Naive thymus-derived CD4-positive, alpha-beta T cell (primary cell): Measurements from ENCODE around the gene KAZN. TPM values are rescaled to one million over a fixed set of nuclear protein-coding genes. Genes with fewer than 3 reads are reported as not detected.
A peak's percentile ranks its signal among the peaks of the same experiment; 100 is the strongest.

Experiments used
- ATAC-seq: fragments of 150-1000 bp; cut with Tn5 transposase; 2 replicates; pipeline ENCODE4 v1.10.0; 2021; ENCODE audit warnings: mild to moderate bottlenecking, moderate library complexity
- CTCF ChIA-PET: fragments of 350-600 bp; sonication (Branson Sonifier 250); formaldehyde crosslinking; loops from one replicate; lab custom pipeline; 2021; ENCODE audit warnings: antibody characterized with exemption; lab: Charles Lee
- POLR2A ChIA-PET: fragments of 350-600 bp; sonication (Branson Sonifier 250); formaldehyde crosslinking; loops from one replicate; lab custom pipeline; 2021; ENCODE audit warnings: antibody characterized with exemption, inconsistent platforms; lab: Charles Lee
- DNase-seq, 9 donors: peaks; one replicate each; pipeline versions ENCODE4 v3.0.0 to v3.0.0-alpha.2; 2020 to 2022; ENCODE audit warnings: mixed read lengths in 1 of 9
- H3K27ac ChIP-seq: one replicate; pipeline ENCODE4 v1.7.0; 2013; ENCODE audit warnings: mild to moderate bottlenecking, low read depth, low read length, moderate library complexity
- H3K27me3 ChIP-seq, 2 donors: one replicate each; pipeline ENCODE4 v1.7.0; 2013; ENCODE audit warnings: low read length in 2 of 2, mild to moderate bottlenecking in 2 of 2, moderate library complexity in 2 of 2; ENCODE audit not compliant: control insufficient read depth in 2 of 2, insufficient read depth in 2 of 2
- H3K36me3 ChIP-seq, 3 experiments: 1 replicate in 2 of 3; 2 replicates in 1 of 3; pipeline ENCODE4 v1.7.0; 2013; ENCODE audit warnings: low read length in 3 of 3, mild to moderate bottlenecking in 3 of 3, moderate library complexity in 1 of 3; ENCODE audit not compliant: insufficient read depth in 3 of 3, control insufficient read depth in 2 of 3
- H3K4me1 ChIP-seq, 2 donors: one replicate each; pipeline ENCODE4 v1.7.0; 2013; ENCODE audit warnings: low read length in 2 of 2, mild to moderate bottlenecking in 2 of 2, moderate library complexity in 1 of 2; ENCODE audit not compliant: control insufficient read depth in 2 of 2, insufficient read depth in 2 of 2
- H3K4me3 ChIP-seq: 2 replicates; pipeline ENCODE4 v1.7.0; 2013; ENCODE audit warnings: mild to moderate bottlenecking, low read length
- H3K9me3 ChIP-seq, 3 experiments: 1 replicate in 2 of 3; 2 replicates in 1 of 3; pipeline ENCODE4 v1.7.0; 2013; ENCODE audit warnings: low read length in 3 of 3; ENCODE audit not compliant: control insufficient read depth in 2 of 3
- H3K27ac Mint-ChIP-seq, 9 donors: one replicate each; pipeline ENCODE4 v1.8.0; 2020 to 2022; ENCODE audit warnings: mixed read lengths in 9 of 9, mild to moderate bottlenecking in 8 of 9, moderate library complexity in 5 of 9, inconsistent platforms in 2 of 9
- H3K27me3 Mint-ChIP-seq, 5 donors: one replicate each; pipeline ENCODE4 v1.8.0; 2021 to 2022; ENCODE audit warnings: mixed read lengths in 5 of 5, mild to moderate bottlenecking in 1 of 5
- H3K36me3 Mint-ChIP-seq, 5 donors: one replicate each; pipeline ENCODE4 v1.8.0; 2020 to 2022; ENCODE audit warnings: mixed read lengths in 5 of 5, mild to moderate bottlenecking in 3 of 5, inconsistent platforms in 1 of 5
- H3K4me1 Mint-ChIP-seq, 7 donors: one replicate each; pipeline ENCODE4 v1.8.0; 2020 to 2022; ENCODE audit warnings: mixed read lengths in 7 of 7, mild to moderate bottlenecking in 3 of 7, inconsistent platforms in 1 of 7
- H3K4me3 Mint-ChIP-seq, 10 donors: one replicate each; pipeline ENCODE4 v1.8.0; 2020 to 2022; ENCODE audit warnings: mild to moderate bottlenecking in 10 of 10, mixed read lengths in 10 of 10, moderate library complexity in 6 of 10, inconsistent platforms in 2 of 10
- H3K9me3 Mint-ChIP-seq, 11 donors: one replicate each; pipeline ENCODE4 v1.8.0; 2020 to 2022; ENCODE audit warnings: mixed read lengths in 11 of 11, mild to moderate bottlenecking in 4 of 11, inconsistent platforms in 1 of 11, moderate library complexity in 1 of 11
- intact Hi-C, 2 donors: fragments of 100-400 bp; cut with micrococcal nuclease; formaldehyde crosslinking; loops; one replicate each; pipeline ENCODE4 v1.15.1; 2023
- polyA plus RNA-seq, 2 donors: library from polyadenylated mRNA; unstranded; fragments of 300-500 nt; fragmentation: Illumina TruSeq; gene quantifications; one replicate each; pipeline ENCODE4 v1.2.3, GENCODE V29; 2021
- total RNA-seq, 6 experiments: library from RNA in 5 of 6; stranded (reverse) in 5 of 6; gene quantifications; 1 replicate in 5 of 6; 2 replicates in 1 of 6; pipeline ENCODE4 v1.2.3 and lab custom pipeline; 2021 to 2026

The KAZN gene
- total and polyA plus RNA-seq, 7 experiments from 2014 or later, result 0.08 to 0.87 (median 0.30) TPM

GRCh38 chr1:14817223-14818170, 219.0 kb downstream of the KAZN start:
- peaks cover 0 to 14% (median 5%) of the 10 kb centered on the region in 5 donors for H3K27me3 Mint-ChIP-seq
- H3K4me1 Mint-ChIP-seq, result no peaks in the 10 kb centered on the region
- Histone ChIP-seq H3K4me3 (no peak overlapping the region), H3K27me3 (no peaks in the 10 kb centered on the region), H3K4me1 (no peaks in the 10 kb centered on the region), H3K9me3 (no peaks in the 10 kb centered on the region), H3K27ac (no peak overlapping the region), H3K36me3 (no peaks in the 10 kb centered on the region)
- intact Hi-C loops, result no loop called here
- H3K4me3 Mint-ChIP-seq, result no peak overlapping the region
- ChIA-PET CTCF (no interaction called here), POLR2A (no interaction called here)
- H3K36me3 Mint-ChIP-seq, result no peaks in the 10 kb centered on the region
- no peak overlapping the region for H3K27ac Mint-ChIP-seq
- ATAC-seq (no peak), DNase-seq (no peak)
- H3K9me3 Mint-ChIP-seq, result peaks cover 0 to 3% (median 0%) of the 10 kb centered on the region in 11 donors

- H3K4me3 Mint-ChIP-seq, result no peak overlapping the region
- Histone ChIP-seq H3K4me1 (no peaks in the 10 kb centered on the region), H3K27ac (no peak overlapping the region), H3K27me3 (no peaks in the 10 kb centered on the region), H3K4me3 (no peak overlapping the region), H3K9me3 (no peaks in the 10 kb centered on the region), H3K36me3 (no peaks in the 10 kb centered on the region)
- intact Hi-C loops, result no loop called here
- H3K27ac Mint-ChIP-seq, result no peak overlapping the region
- ChIA-PET POLR2A (no interaction called here), CTCF (no interaction called here)
- peaks cover 0 to 2% (median 0%) of the 10 kb centered on the region in 7 donors for H3K4me1 Mint-ChIP-seq
- H3K36me3 Mint-ChIP-seq, result no peaks in the 10 kb centered on the region
- peaks cover 0 to 1% (median 0%) of the 10 kb centered on the region in 11 donors for H3K9me3 Mint-ChIP-seq
- ATAC-seq, result no peak
- H3K27me3 Mint-ChIP-seq, result peaks cover 0 to 16% (median 9%) of the 10 kb centered on the region in 5 donors
- no peak for DNase-seq
Observed at GRCh38 chr1:14820295-14821085, 222.0 kb downstream of the KAZN start.

GRCh38 chr1:14822493-14822892, 224.0 kb downstream of the KAZN start:
- H3K4me3 Mint-ChIP-seq, result no peak overlapping the region
- DNase-seq (no peak), ATAC-seq (no peak)
- peak overlapping the region in 1 of 9 donors; percentile 12 for H3K27ac Mint-ChIP-seq
- ChIA-PET POLR2A (no interaction called here), CTCF (no interaction called here)
- no peaks in the 10 kb centered on the region for H3K36me3 Mint-ChIP-seq
- Histone ChIP-seq H3K27me3 (no peaks in the 10 kb centered on the region), H3K4me1 (no peaks in the 10 kb centered on the region), H3K4me3 (no peak overlapping the region), H3K9me3 (no peaks in the 10 kb centered on the region), H3K36me3 (no peaks in the 10 kb centered on the region), H3K27ac (no peak overlapping the region)
- H3K4me1 Mint-ChIP-seq, result peaks cover 0 to 2% (median 0%) of the 10 kb centered on the region in 7 donors
- intact Hi-C loops, result no loop called here
- H3K9me3 Mint-ChIP-seq, result peaks cover 0 to 1% (median 0%) of the 10 kb centered on the region in 11 donors
- H3K27me3 Mint-ChIP-seq, result peaks cover 0 to 21% (median 9%) of the 10 kb centered on the region in 5 donors

- Mint-ChIP-seq H3K4me3 (no peak overlapping the region), H3K27ac (no peak overlapping the region), H3K9me3 (peaks cover 0 to 1% (median 0%) of the 10 kb centered on the region in 11 donors), H3K27me3 (peaks cover 0 to 18% (median 9%) of the 10 kb centered on the region in 5 donors), H3K4me1 (peaks cover 0 to 2% (median 0%) of the 10 kb centered on the region in 7 donors), H3K36me3 (no peaks in the 10 kb centered on the region)
- DNase-seq, result no peak
- Histone ChIP-seq H3K4me1 (no peaks in the 10 kb centered on the region), H3K4me3 (no peak overlapping the region), H3K27ac (no peak overlapping the region), H3K36me3 (no peaks in the 10 kb centered on the region), H3K27me3 (no peaks in the 10 kb centered on the region), H3K9me3 (no peaks in the 10 kb centered on the region)
- ChIA-PET POLR2A (no interaction called here), CTCF (no interaction called here)
- intact Hi-C loops, result no loop called here
- no peak for ATAC-seq
Observed at GRCh38 chr1:14822996-14823395, 224.5 kb downstream of the KAZN start.

- ATAC-seq, result no peak
- POLR2A ChIA-PET, result no interaction called here
- no peak overlapping the region for H3K4me3 Mint-ChIP-seq
Observed at GRCh38 chr1:14824314-14824915, 225.9 kb downstream of the KAZN start.

GRCh38 chr1:14825396-14825795, 226.9 kb downstream of the KAZN start:
- Mint-ChIP-seq H3K27me3 (peaks cover 0 to 27% (median 12%) of the 10 kb centered on the region in 5 donors), H3K9me3 (peaks cover 0 to 5% (median 0%) of the 10 kb centered on the region in 11 donors)
- intact Hi-C loops, result no loop called here

More at GRCh38 chr1:14824314-14824915, 225.9 kb downstream of the KAZN start:
- no peaks in the 10 kb centered on the region for H3K27me3 ChIP-seq
- CTCF ChIA-PET, result no interaction called here
- H3K4me3 ChIP-seq, result no peak overlapping the region
- no peaks in the 10 kb centered on the region for H3K4me1 ChIP-seq
- Mint-ChIP-seq H3K27me3 (peaks cover 0 to 26% (median 9%) of the 10 kb centered on the region in 5 donors), H3K27ac (no peak overlapping the region), H3K9me3 (peaks cover 0 to 5% (median 0%) of the 10 kb centered on the region in 11 donors), H3K4me1 (peaks cover 0 to 2% (median 0%) of the 10 kb centered on the region in 7 donors), H3K36me3 (no peaks in the 10 kb centered on the region)
- H3K27ac ChIP-seq, result no peak overlapping the region
- intact Hi-C loops, result no loop called here
- no peak for DNase-seq
- no peaks in the 10 kb centered on the region for H3K9me3 ChIP-seq
- H3K36me3 ChIP-seq, result no peaks in the 10 kb centered on the region

More at GRCh38 chr1:14825396-14825795, 226.9 kb downstream of the KAZN start:
- Histone ChIP-seq H3K27me3 (no peaks in the 10 kb centered on the region), H3K36me3 (no peaks in the 10 kb centered on the region), H3K27ac (no peak overlapping the region), H3K4me3 (no peak overlapping the region), H3K4me1 (no peaks in the 10 kb centered on the region), H3K9me3 (no peaks in the 10 kb centered on the region)
- H3K36me3 Mint-ChIP-seq, result no peaks in the 10 kb centered on the region
- no peak overlapping the region for H3K4me3 Mint-ChIP-seq
- ChIA-PET POLR2A (no interaction called here), CTCF (no interaction called here)
- H3K4me1 Mint-ChIP-seq, result peaks cover 0 to 3% (median 0%) of the 10 kb centered on the region in 7 donors
- H3K27ac Mint-ChIP-seq, result peak overlapping the region in 1 of 9 donors; percentile 42
- no peak for DNase-seq
- no peak for ATAC-seq
